CD4-positive, alpha-beta T cell (primary cell): ENCODE measurements around the gene SKAP2. TPM values are rescaled to one million over a fixed set of nuclear protein-coding genes. Genes with fewer than 3 reads are reported as not detected.

Source experiments
- ATAC-seq: fragments of 200-7000 bp; cut with Tn5 transposase; one replicate; pipeline ENCODE4 v1.10.0; 2022; ENCODE audit warnings: mild to moderate bottlenecking; ENCODE audit not compliant: poor library complexity
- CTCF ChIA-PET: fragments of 350-600 bp; sonication (Branson Sonifier 250); formaldehyde crosslinking; loops from one replicate; lab custom pipeline; 2021; ENCODE audit warnings: antibody characterized with exemption, inconsistent platforms; lab: Charles Lee
- POLR2A ChIA-PET: fragments of 350-600 bp; sonication (Branson Sonifier 250); formaldehyde crosslinking; loops from one replicate; lab custom pipeline; 2021; ENCODE audit warnings: antibody characterized with exemption, inconsistent platforms; lab: Charles Lee
- DNase-seq, 14 experiments: peaks; one replicate each; pipeline ENCODE4 v3.0.0-alpha.2; 2013 to 2020; ENCODE audit warnings: mixed read lengths in 2 of 14
- H3K27ac ChIP-seq, 2 donors: one replicate each; pipeline versions ENCODE4 v1.5.1 to v1.7.0; 2013; ENCODE audit warnings: low read length in 2 of 2, low read depth in 1 of 2, mild to moderate bottlenecking in 1 of 2
- H3K27me3 ChIP-seq, 2 experiments: 1 replicate in 1 of 2; 2 replicates in 1 of 2; pipeline versions ENCODE4 v1.6.1 to v1.7.0; 2013; ENCODE audit warnings: low read length in 2 of 2, control low read depth in 1 of 2, mild to moderate bottlenecking in 1 of 2, moderate library complexity in 1 of 2; ENCODE audit not compliant: insufficient read depth in 2 of 2, control insufficient read depth in 1 of 2
- H3K36me3 ChIP-seq: one replicate; pipeline ENCODE4 v1.6.1; 2013; ENCODE audit warnings: low read length, control low read depth; ENCODE audit not compliant: insufficient read depth
- H3K4me1 ChIP-seq: one replicate; pipeline ENCODE4 v1.6.1; 2013; ENCODE audit warnings: low read length, control low read depth; ENCODE audit not compliant: insufficient read depth
- H3K4me3 ChIP-seq: one replicate; pipeline ENCODE4 v1.5.1; 2013; ENCODE audit warnings: mild to moderate bottlenecking, low read length, moderate library complexity
- H3K9me3 ChIP-seq, 2 experiments: 1 replicate in 1 of 2; 2 replicates in 1 of 2; pipeline versions ENCODE4 v1.6.1 to v1.7.0; 2013; ENCODE audit warnings: low read length in 2 of 2, mild to moderate bottlenecking in 2 of 2, control low read depth in 1 of 2, moderate library complexity in 1 of 2; ENCODE audit not compliant: control insufficient read depth in 1 of 2, insufficient read depth in 1 of 2
- H3K27ac Mint-ChIP-seq: one replicate; pipeline ENCODE4 v1.8.0; 2020; ENCODE audit warnings: mixed read lengths
- H3K27me3 Mint-ChIP-seq: one replicate; pipeline ENCODE4 v1.8.0; 2021; ENCODE audit warnings: mixed read lengths
- H3K36me3 Mint-ChIP-seq: one replicate; pipeline ENCODE4 v1.8.0; 2021; ENCODE audit warnings: low read depth, mixed read lengths
- H3K4me1 Mint-ChIP-seq: one replicate; pipeline ENCODE4 v1.8.0; 2021; ENCODE audit warnings: low read depth, mixed read lengths
- H3K4me3 Mint-ChIP-seq: one replicate; pipeline ENCODE4 v1.8.0; 2020; ENCODE audit warnings: mild to moderate bottlenecking, mixed read lengths
- H3K9me3 Mint-ChIP-seq: one replicate; pipeline ENCODE4 v1.8.0; 2020; ENCODE audit warnings: mixed read lengths
- CTCF ChIP-seq: fragments of 200-600 bp; IDR thresholded peaks from one replicate; pipeline ENCODE4 v1.8.0; 2022; ENCODE audit warnings: antibody characterized with exemption, mild to moderate bottlenecking
- intact Hi-C, 2 experiments: fragments of 100-400 bp; cut with DNase I in 1 of 2; cut with micrococcal nuclease in 1 of 2; formaldehyde crosslinking; loops; one replicate each; pipeline versions ENCODE4 v1.15.1 to v1.9.0; 2023 to 2025; cut with DNase I, micrococcal nuclease
- total RNA-seq, 174 experiments: library from RNA in 2 of 174; stranded (reverse) in 2 of 174; gene quantifications; one replicate each; pipeline ENCODE4 v1.2.3 and lab custom pipeline; 2021 to 2026

Gene SKAP2
- total RNA-seq, 2 experiments from 2014 or later: 0.91 to 1.2 TPM

- Mint-ChIP-seq H3K27ac (no peak overlapping the region), H3K27me3 (peaks cover 26% of the 10 kb centered on the region), H3K36me3 (no peaks in the 10 kb centered on the region), H3K4me1 (peaks cover 17% of the 10 kb centered on the region), H3K9me3 (no peaks in the 10 kb centered on the region), H3K4me3 (no peak overlapping the region)
- intact Hi-C loops: loop anchor here (5.0 to 10.0 kb wide), 4 partner anchors 158 to 1200 kb away; partner anchors contain the start of genes CBX3 (in 1 of the 2) and HNRNPA2B1 (in 1 of the 2)
- DNase-seq (no peak), ATAC-seq (no peak)
- ChIA-PET POLR2A (no interaction called here), CTCF (no interaction called here)
- no peak for TF ChIP-seq CTCF
- Histone ChIP-seq H3K36me3 (no peaks in the 10 kb centered on the region), H3K9me3 (no peaks in the 10 kb centered on the region), H3K4me3 (no peak overlapping the region), H3K27me3 (no peaks in the 10 kb centered on the region), H3K4me1 (no peaks in the 10 kb centered on the region), H3K27ac (no peak overlapping the region)
Measured at GRCh38 chr7:26662646-26663045, 201.7 kb downstream of the SKAP2 start.

- ATAC-seq (no peak), DNase-seq (no peak)
- no peaks in the 10 kb centered on the region for H3K4me1 Mint-ChIP-seq
- Histone ChIP-seq H3K27ac (no peak overlapping the region), H3K36me3 (no peaks in the 10 kb centered on the region), H3K4me3 (no peak overlapping the region), H3K4me1 (no peaks in the 10 kb centered on the region), H3K27me3 (peaks cover 0 to 4% of the 10 kb centered on the region in 2 experiments), H3K9me3 (no peaks in the 10 kb centered on the region)
- peaks cover 49% of the 10 kb centered on the region for H3K27me3 Mint-ChIP-seq
- no peaks in the 10 kb centered on the region for H3K9me3 Mint-ChIP-seq
- TF ChIP-seq CTCF: no peak
- intact Hi-C loops: no loop called here
- no peak overlapping the region for H3K4me3 Mint-ChIP-seq
- ChIA-PET CTCF (interaction anchor here (2.0 kb wide), 1 partner anchor 21 kb away, joined by 5 read pairs; no protein-coding TSS in a partner anchor), POLR2A (no interaction called here)
- H3K27ac Mint-ChIP-seq: no peak overlapping the region
- H3K36me3 Mint-ChIP-seq: no peaks in the 10 kb centered on the region
Measured at GRCh38 chr7:26659121-26659520, 205.3 kb downstream of the SKAP2 start.

- Histone ChIP-seq H3K36me3 (no peaks in the 10 kb centered on the region), H3K9me3 (no peaks in the 10 kb centered on the region), H3K4me1 (no peaks in the 10 kb centered on the region), H3K27ac (no peak overlapping the region), H3K27me3 (peaks cover 0 to 4% of the 10 kb centered on the region in 2 experiments), H3K4me3 (no peak overlapping the region)
- no peak for TF ChIP-seq CTCF
- Mint-ChIP-seq H3K4me3 (no peak overlapping the region), H3K27me3 (peaks cover 55% of the 10 kb centered on the region), H3K9me3 (no peaks in the 10 kb centered on the region), H3K27ac (no peak overlapping the region), H3K36me3 (no peaks in the 10 kb centered on the region), H3K4me1 (no peaks in the 10 kb centered on the region)
- CTCF ChIA-PET: no interaction called here
- POLR2A ChIA-PET: no interaction called here
- intact Hi-C loops: no loop called here
- DNase-seq (no peak), ATAC-seq (no peak)
Measured at GRCh38 chr7:26658389-26659084, 205.9 kb downstream of the SKAP2 start.
